AG04449 (cell line): Measurements from ENCODE around the gene CPOX.

Experiments used
- CTCF ChIA-PET: fragments of 350-600 bp; formaldehyde crosslinking; extraction: SDS; loops from one replicate; lab custom pipeline; 2021; ENCODE audit warnings: antibody characterized with exemption; lab: Yijun Ruan, JAX
- POLR2A ChIA-PET: fragments of 400-600, 350-600 bp; formaldehyde crosslinking; extraction: SDS; loops from one replicate; lab custom pipeline; 2020; ENCODE audit warnings: antibody characterized with exemption, inconsistent platforms; lab: Yijun Ruan, JAX
- DNase-seq: peaks from one replicate; pipeline ENCODE4 v3.0.0-alpha.2; 2010; ENCODE audit warnings: low read depth, low spot score
- H3K4me3 ChIP-seq: 2 replicates; pipeline ENCODE4 v1.5.1; 2011; ENCODE audit warnings: low read depth, mild to moderate bottlenecking, control low read depth, low read length
- TF ChIP-seq, protein P1 (sequence below): IDR thresholded peaks from one replicate; pipeline ENCODE4 v1.5.1; 2011; ENCODE audit warnings: mild to moderate bottlenecking, moderate library complexity, low read length, control low read depth, inconsistent platforms; ENCODE audit not compliant: insufficient read depth; ENCODE audit errors: missing control alignments

Gene CPOX

DNA sequence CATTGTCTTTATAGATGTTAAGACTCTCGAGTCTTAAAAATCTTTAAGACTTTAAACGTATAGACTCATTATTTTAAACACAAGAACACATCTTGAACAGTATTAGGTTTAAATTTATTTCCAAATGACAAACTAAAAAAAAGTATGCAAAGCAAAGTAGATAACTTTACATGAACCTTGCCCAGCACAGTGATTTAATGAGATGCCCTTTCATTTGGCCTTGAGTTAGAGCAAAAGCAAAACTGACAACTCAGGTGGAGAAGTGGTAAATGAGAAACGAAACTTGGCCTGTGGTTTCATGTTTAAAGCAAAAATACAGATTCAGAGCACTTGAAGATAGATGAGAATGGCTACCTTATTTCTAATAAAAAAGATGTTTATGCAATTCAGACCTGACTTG, 53.1 kb downstream of the CPOX start:
- CTCF ChIA-PET = no interaction called here
- H3K4me3 ChIP-seq = no peak overlapping the region
- TF ChIP-seq, protein P1, sequence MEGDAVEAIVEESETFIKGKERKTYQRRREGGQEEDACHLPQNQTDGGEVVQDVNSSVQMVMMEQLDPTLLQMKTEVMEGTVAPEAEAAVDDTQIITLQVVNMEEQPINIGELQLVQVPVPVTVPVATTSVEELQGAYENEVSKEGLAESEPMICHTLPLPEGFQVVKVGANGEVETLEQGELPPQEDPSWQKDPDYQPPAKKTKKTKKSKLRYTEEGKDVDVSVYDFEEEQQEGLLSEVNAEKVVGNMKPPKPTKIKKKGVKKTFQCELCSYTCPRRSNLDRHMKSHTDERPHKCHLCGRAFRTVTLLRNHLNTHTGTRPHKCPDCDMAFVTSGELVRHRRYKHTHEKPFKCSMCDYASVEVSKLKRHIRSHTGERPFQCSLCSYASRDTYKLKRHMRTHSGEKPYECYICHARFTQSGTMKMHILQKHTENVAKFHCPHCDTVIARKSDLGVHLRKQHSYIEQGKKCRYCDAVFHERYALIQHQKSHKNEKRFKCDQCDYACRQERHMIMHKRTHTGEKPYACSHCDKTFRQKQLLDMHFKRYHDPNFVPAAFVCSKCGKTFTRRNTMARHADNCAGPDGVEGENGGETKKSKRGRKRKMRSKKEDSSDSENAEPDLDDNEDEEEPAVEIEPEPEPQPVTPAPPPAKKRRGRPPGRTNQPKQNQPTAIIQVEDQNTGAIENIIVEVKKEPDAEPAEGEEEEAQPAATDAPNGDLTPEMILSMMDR = no peak
- POLR2A ChIA-PET = no interaction called here
- DNase-seq = no peak

- TF ChIP-seq, protein P1 = no peak
- ChIA-PET CTCF (no interaction called here), POLR2A (no interaction called here)
- no peak for DNase-seq
- H3K4me3 ChIP-seq = no peak overlapping the region
Observed at GRCh38 chr3:98536456-98537017, 56.9 kb downstream of the CPOX start.

DNA sequence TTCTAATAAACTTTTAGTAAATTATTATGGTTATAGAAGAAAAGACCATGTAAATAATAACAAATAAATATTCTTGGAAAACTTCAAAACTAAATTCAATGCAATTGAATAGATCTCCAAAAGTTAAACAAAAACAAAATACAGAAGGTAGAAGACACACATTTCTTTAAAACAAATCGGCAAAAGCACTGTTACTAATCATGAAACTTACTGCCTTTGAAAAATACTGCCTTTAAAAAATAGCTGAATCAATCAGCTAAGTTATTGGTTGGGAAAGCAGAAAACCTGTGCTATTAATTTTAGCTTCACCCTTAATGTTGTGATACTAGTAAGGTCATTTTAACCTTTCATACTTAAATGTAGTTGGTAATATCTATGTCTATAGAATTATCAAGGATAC, 58.7 kb downstream of the CPOX start:
- POLR2A ChIA-PET = no interaction called here
- CTCF ChIA-PET = interaction anchor here (1.5 kb wide), 1 partner anchor 37 kb away, joined by 4 read pairs; no protein-coding TSS in a partner anchor
- TF ChIP-seq, protein P1 = no peak
- no peak overlapping the region for H3K4me3 ChIP-seq
- DNase-seq = no peak

- ChIA-PET CTCF (interaction anchor here (1.5 kb wide), 1 partner anchor 38 kb away, joined by 4 read pairs; no protein-coding TSS in a partner anchor), POLR2A (interaction anchor here (1.1 kb wide), 1 partner anchor 11 kb away, joined by 4 read pairs; the partner anchor contains the start of gene CLDND1)
Observed at GRCh38 chr3:98534168-98534567, 59.2 kb downstream of the CPOX start.

DNA sequence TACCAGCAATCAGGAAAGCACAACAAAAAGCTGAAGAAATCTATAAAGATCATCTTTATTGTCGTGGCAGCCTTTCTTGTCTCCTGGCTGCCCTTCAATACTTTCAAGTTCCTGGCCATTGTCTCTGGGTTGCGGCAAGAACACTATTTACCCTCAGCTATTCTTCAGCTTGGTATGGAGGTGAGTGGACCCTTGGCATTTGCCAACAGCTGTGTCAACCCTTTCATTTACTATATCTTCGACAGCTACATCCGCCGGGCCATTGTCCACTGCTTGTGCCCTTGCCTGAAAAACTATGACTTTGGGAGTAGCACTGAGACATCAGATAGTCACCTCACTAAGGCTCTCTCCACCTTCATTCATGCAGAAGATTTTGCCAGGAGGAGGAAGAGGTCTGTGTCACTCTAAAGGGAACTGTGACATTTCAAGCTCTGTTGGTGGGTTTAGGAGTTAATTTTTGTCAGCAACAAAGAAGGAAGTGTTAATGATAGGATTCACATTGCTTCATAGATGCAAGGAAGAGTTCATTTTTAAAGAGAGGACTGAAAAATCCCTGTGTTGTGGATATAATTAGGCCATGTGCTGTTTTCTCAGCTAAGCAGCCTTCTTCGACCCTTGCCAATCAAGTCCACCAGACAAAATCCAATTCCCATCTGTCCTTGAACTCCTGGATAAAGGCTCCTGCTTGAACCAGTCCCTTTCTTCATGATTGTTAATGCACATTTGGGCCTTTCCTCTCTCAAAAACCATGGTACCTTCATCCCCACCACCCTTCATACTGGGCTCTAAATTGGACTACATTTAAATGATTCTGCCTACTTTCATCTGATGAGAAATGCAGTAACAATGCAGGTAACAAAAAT, 60.5 kb downstream of the CPOX start:
- ChIA-PET POLR2A (interaction anchor here (1.1 kb wide), 1 partner anchor 10 kb away, joined by 4 read pairs; the partner anchor contains the start of gene CLDND1), CTCF (no interaction called here)
- TF ChIP-seq, protein P1 = no peak

More at GRCh38 chr3:98534168-98534567, 59.2 kb downstream of the CPOX start:
- no peak overlapping the region for H3K4me3 ChIP-seq
- TF ChIP-seq, protein P1 = no peak
- DNase-seq = no peak

GRCh38 chr3:98532275-98532637, 61.2 kb downstream of the CPOX start:
- DNase-seq = no peak
- ChIA-PET POLR2A (no interaction called here), CTCF (no interaction called here)
- TF ChIP-seq, protein P1 = no peak
- H3K4me3 ChIP-seq = no peak overlapping the region

More for the DNA sequence above, 60.5 kb downstream of the CPOX start:
- no peak for DNase-seq
- H3K4me3 ChIP-seq = no peak overlapping the region
